Type B pancreatic cell (in vitro differentiated cells): Measurements from ENCODE around the gene LIN7B. TPM values are rescaled to one million over a fixed set of nuclear protein-coding genes. Genes with fewer than 3 reads are reported as not detected.
"Not testable (repeated sequence)": the region's sequence is repeated elsewhere in the genome, so short reads cannot be mapped to it uniquely, and the experiment has no call there.

Experiments
- DNase-seq: peaks from one replicate; pipeline ENCODE4 v3.0.0; 2021; ENCODE audit warnings: mixed read lengths; ENCODE audit not compliant: unreplicated experiment; ENCODE audit errors: extremely low spot score
- H3K27ac Mint-ChIP-seq: 2 replicates; pipeline ENCODE4 v1.8.0; 2021; ENCODE audit warnings: mild to moderate bottlenecking, mixed read lengths
- H3K27me3 Mint-ChIP-seq: 2 replicates; pipeline ENCODE4 v1.8.0; 2021; ENCODE audit warnings: mixed read lengths
- H3K36me3 Mint-ChIP-seq: 2 replicates; pipeline ENCODE4 v1.8.0; 2021; ENCODE audit warnings: mixed read lengths
- H3K4me1 Mint-ChIP-seq: one replicate; pipeline ENCODE4 v1.8.0; 2021; ENCODE audit warnings: mixed read lengths; ENCODE audit not compliant: unreplicated experiment
- H3K4me3 Mint-ChIP-seq: 2 replicates; pipeline ENCODE4 v1.8.0; 2021; ENCODE audit warnings: mild to moderate bottlenecking, mixed read lengths
- H3K9me3 Mint-ChIP-seq: 2 replicates; pipeline ENCODE4 v1.8.0; 2021; ENCODE audit warnings: mixed read lengths
- CTCF ChIP-seq: fragments of 200-600 bp; sonication (generic); conservative IDR thresholded peaks from 2 replicates; pipeline ENCODE4 v1.5.0; 2021; ENCODE audit warnings: antibody characterized with exemption, mild to moderate bottlenecking
- total RNA-seq: library from RNA; stranded (reverse); gene quantifications from 2 replicates; pipeline ENCODE4 v1.2.1, GENCODE V29; 2021; ENCODE audit warnings: low replicate concordance

Gene LIN7B
- total RNA-seq, 1 donor from 2014 or later, result 10.6 TPM

- H3K4me1 Mint-ChIP-seq, result peaks cover 30% of the 10 kb centered on the region
- no peak for TF ChIP-seq CTCF
- no peaks in the 10 kb centered on the region for H3K36me3 Mint-ChIP-seq
- H3K27me3 Mint-ChIP-seq, result peaks cover 73% of the 10 kb centered on the region
- H3K4me3 Mint-ChIP-seq, result no peak overlapping the region
- H3K9me3 Mint-ChIP-seq, result peaks cover 10% of the 10 kb centered on the region
- no peak for DNase-seq
- H3K27ac Mint-ChIP-seq, result no peak overlapping the region
Measured at GRCh38 chr19:49069026-49069425, 45.1 kb upstream of the LIN7B start.

- Mint-ChIP-seq H3K27me3 (peaks cover 80% of the 10 kb centered on the region), H3K27ac (no peak overlapping the region), H3K9me3 (peaks cover 10% of the 10 kb centered on the region), H3K36me3 (no peaks in the 10 kb centered on the region), H3K4me3 (no peak overlapping the region), H3K4me1 (peaks cover 29% of the 10 kb centered on the region)
- no peak for TF ChIP-seq CTCF
- no peak for DNase-seq
Measured at GRCh38 chr19:49070416-49070815, 43.8 kb upstream of the LIN7B start.

- no peak for TF ChIP-seq CTCF
- Mint-ChIP-seq H3K36me3 (no peaks in the 10 kb centered on the region), H3K4me1 (peaks cover 16% of the 10 kb centered on the region), H3K27ac (no peak overlapping the region), H3K27me3 (peaks cover 68% of the 10 kb centered on the region), H3K9me3 (peaks cover 10% of the 10 kb centered on the region), H3K4me3 (peak overlapping the region; percentile 47)
- DNase-seq, result no peak
Measured at GRCh38 chr19:49071860-49072547, 42.2 kb upstream of the LIN7B start.

- H3K27ac Mint-ChIP-seq, result peak overlapping the region; percentile 22
- peaks cover 10% of the 10 kb centered on the region for H3K4me1 Mint-ChIP-seq
- peaks cover 55% of the 10 kb centered on the region for H3K27me3 Mint-ChIP-seq
- peaks cover 10% of the 10 kb centered on the region for H3K9me3 Mint-ChIP-seq
- peak; percentile 36 for TF ChIP-seq CTCF
- H3K36me3 Mint-ChIP-seq, result no peaks in the 10 kb centered on the region
- H3K4me3 Mint-ChIP-seq, result peak overlapping the region; percentile 67
- no peak for DNase-seq
Measured at GRCh38 chr19:49073514-49074378, 40.4 kb upstream of the LIN7B start.

- H3K36me3 Mint-ChIP-seq, H3K4me3 Mint-ChIP-seq, H3K27ac Mint-ChIP-seq, DNase-seq, H3K9me3 Mint-ChIP-seq: not testable (repeated sequence)
- peak; percentile 80 for TF ChIP-seq CTCF
- peaks cover 10% of the 10 kb centered on the region for H3K4me1 Mint-ChIP-seq
- peaks cover 45% of the 10 kb centered on the region for H3K27me3 Mint-ChIP-seq
Measured at GRCh38 chr19:49074869-49075268, 39.3 kb upstream of the LIN7B start.
